HG02973 (cell line): Measurements from ENCODE around the gene EEF1G.
"Not testable (repeated sequence)": the region's sequence is repeated elsewhere in the genome, so short reads cannot be mapped to it uniquely, and the experiment has no call there.

Source experiments
- ATAC-seq: cut with Tn5 transposase; IDR thresholded peaks from one replicate; pipeline ENCODE4 v1.9.1; 2021; ENCODE audit warnings: moderate library complexity; ENCODE audit not compliant: unreplicated experiment

The EEF1G gene

DNA sequence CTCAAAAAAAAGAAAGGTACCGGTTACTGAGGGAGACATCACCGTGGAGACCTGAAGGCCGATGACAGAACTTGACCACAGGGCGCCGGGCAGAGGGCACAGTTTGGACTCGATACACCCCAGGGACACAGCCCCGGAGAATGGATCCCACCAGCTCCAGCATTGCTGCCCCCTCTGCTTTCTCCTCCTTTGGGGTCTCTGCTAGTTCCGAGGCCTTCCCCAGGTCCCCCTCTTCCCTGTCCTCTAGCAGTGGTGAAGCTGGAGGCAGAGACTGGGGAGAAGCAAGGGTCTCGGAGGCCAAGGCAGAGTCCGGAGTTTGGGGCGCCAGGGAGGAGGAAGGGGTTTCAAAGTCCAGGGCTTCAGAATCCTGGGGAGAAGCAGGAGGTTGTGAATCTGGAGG, 4.8 kb upstream of the EEF1G start:
- ATAC-seq, result no peak

DNA sequence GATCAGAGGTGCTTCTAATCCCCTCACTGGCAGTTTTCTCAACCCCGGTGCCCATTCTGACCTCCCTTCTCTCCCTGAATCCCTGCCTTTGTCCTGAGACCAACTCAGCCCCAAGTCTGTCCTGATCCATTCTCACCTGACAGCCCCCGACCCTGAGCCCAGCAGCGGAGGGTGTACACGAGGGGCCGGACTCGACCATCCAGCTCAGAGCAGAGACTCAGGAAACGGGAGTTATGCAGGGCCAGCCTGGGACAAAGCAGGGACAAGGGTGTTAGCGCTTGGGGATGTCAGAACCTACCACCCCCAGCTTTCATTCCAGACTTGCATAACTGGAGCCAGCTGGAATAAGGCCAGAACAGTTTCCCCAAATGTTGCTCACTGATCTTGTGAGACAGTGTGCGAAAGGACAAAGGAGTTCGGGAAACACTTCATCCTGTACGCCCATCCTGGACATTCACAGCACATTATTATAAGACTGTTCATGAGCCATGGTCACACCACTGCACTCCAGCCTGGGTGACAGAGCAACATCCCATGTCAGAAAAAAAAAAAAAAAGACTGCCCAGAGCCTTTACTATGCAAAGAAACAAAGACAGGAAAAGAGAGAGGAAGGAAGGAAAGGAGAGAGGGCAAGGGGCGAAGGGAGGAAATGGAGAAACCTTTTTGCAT, 3.5 kb upstream of the EEF1G start:
- no peak for ATAC-seq

DNA sequence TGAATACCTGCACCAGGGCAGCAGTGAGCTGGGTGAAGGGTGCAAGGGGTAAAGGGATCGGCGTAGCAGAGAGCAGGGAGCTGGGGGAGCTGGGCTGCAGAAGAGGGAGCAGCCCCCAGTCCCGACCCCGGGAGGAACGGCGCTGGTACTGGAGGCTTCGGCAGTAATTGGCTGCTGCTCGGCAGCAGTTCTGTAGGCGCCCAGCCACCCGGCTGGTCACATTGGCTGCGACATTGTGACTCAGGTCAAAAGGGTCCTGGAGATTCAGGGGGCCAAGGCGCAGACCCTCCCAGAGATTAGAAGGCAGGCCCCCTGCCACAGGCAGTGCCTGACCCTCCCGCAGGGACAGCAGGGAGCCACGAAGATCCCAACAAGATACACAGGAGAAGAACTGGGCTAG, 2.1 kb upstream of the EEF1G start:
- ATAC-seq, result no peak

DNA sequence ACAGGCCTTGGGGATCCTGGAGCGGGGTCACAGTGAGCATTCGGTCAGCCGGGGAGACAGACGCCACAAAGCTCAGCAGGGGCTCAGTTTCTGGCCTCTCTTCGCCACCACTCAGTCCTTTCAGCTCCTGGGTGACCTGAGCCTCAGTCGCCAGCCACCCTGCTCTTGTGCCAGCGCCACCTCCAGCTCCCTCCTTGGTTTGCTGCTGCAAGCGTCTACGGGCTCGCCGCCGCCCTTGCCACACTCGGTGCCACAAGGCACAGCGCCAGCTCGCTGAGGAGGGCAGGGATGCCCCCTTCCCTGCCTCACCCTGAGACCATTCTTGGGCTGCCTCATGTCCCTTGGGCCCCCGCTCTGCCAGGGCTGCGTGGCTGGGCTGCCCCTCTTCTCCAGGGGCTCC, 1.5 kb upstream of the EEF1G start:
- no peak for ATAC-seq

DNA sequence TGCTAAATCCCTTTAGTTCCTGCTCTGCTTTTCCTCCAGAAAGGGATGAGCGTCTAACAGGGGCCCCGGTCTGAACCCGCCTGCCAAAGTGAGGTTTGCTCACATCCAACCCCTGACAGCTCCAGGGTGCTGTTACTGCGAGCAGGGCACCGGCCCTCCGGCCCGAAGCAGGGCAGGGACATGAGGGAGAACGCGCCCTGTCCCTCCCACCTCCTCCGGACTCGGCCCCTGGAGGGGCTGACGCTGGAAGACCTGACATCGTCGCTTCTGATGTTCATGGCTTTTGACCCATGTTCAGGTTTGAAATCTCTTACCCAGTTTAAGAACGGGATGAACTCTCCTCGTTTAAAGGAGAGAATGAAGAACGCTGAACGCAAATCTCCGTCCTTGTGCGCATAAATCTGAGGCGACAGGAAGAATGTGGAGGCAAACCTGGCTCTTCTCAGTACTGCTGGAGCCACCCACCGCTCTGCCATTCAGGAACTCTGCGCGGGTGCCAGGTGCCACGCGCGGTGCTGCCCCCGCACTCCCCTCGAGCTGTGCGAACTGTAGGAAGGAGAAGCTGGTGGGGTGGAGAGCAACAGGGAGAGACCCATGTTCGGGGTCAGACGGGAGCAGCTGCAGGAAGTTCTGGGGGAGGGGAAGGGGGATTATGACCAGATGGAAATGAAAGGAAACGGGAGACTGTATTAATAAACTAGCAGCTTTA, 826 bp upstream of the EEF1G start:
- peak; percentile 7 for ATAC-seq

DNA sequence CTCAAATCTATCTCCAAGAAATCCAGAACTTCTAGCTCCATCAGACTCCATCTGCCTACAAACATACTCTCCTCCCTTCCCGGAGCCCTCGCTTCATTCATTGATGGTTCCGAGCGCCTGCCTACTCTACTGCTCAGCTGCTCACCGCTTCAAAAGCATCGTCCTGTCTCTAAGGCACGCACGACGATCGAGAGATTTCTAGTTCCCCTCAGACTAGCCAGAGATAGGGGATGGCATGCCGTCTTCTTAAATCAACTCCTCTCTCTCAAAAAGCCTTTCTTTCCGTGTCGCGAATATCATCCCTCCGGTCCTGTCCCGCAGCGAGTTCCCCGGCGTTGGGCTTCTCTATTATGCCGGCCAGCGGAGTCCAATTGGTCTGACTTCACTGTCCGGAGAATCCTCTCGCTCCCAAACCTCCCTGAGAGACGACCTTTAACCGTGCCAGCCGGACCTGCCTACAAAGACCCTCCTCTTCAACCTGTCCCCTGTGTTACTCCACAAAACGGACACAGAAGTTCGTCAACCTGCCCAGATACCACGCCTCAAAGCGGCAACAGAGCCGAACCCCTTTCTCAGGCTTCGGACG, 592 bp downstream of the EEF1G start:
- no peak for ATAC-seq

DNA sequence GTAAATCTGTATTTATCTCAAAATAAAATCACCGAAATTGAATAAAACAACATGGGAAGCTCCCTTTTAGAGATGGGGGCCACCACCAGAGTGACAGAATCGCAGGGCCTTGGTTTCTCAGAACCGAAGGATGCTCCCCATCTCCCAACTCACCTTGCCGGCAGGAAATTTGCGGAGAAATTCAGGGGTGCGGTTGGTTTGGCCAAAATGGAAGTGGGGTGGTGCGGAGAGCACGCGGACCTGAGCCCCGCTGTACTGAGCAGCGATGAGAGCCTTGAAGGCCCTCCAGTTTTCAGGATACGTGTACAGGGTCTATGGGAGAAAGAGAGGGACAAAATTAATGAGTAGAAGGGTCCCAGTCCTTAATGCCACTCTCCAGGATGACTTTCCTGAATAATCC, 1.3 kb downstream of the EEF1G start:
- ATAC-seq, result no peak

DNA sequence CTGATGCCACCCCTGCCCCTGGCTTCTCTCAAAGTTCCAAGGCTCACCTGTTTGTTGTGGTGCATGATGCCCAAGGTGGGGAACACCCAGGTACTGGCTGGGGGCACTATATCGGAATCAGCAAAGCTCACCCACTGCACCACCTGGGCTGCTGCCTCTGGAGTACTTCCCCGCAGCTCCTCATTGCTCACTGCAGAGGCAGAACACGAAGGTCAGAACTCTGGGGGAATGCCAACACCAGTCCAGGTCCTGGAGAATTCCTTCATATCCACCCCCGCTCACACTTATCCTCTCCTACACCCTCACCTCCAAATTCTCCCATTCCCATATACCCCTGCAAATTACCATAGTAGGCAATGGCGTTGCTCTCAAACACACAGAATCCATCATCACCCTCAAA, 2.2 kb downstream of the EEF1G start:
- ATAC-seq, result not testable (repeated sequence)

DNA sequence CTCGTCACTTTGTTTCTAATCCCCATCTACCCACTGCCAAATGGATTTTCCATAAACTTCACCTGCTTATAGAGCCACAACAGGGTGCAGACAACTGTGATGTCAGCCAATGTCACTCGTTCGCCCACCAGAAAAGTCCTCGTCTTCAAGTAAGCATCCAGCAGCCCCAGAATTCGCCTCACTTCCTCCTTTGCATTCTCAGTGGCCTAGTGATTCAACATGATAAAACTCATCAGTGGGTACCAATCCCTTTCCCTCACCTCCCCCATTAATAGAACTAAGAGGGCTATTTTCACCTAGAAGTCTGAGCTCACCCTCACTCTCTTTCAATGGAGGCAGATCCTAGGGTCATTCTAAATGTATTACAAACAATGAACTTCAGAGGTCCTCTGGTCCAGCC, 2.8 kb downstream of the EEF1G start:
- ATAC-seq, result not testable (repeated sequence)

DNA sequence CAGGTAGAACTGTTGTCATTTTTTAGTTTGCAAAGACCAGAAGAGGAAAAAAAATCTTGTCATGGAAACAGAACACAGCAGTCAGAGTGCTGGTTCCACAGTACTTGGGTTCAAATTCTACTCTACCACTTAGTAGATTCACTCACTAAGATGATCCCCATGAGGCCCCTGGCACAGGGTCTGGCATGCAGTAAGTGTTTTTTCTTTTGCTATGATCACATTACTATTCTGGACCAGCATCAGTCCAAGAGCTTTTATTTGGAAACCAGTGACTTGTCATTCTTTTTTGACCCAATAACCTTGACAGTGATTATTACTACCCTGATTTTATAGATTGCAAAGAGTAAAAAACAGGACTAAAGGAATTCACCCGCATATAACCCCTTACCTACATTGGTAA, 4.1 kb downstream of the EEF1G start:
- no peak for ATAC-seq

DNA sequence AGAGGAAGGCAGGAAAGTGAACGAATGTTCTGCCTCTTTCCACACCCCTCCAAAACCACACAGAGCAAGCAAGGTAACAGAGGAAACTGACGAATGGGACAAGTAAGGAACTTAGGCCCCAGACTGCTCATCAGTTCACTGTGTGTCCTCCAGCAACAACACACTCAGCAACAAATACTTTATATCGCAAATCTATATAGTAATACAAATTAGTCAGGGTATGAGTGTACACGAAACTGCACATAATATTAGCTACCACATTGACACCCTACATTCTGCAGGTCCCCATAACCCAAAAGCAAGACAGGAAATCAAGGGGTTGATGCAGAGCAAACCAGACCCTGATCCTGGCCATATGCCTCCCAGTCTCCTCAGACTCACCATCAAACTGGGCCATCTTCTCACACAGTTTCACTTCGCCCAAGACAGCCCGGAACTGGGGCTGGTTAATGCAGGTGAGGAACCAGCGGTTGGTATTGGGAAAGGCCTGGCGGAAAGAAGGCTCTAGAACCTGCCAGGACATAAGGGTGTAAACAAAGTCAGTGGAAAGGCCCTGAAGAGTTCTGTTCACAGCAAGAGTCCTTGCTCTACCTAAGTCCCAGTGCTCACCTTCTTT, 6.6 kb downstream of the EEF1G start:
- ATAC-seq, result no peak

DNA sequence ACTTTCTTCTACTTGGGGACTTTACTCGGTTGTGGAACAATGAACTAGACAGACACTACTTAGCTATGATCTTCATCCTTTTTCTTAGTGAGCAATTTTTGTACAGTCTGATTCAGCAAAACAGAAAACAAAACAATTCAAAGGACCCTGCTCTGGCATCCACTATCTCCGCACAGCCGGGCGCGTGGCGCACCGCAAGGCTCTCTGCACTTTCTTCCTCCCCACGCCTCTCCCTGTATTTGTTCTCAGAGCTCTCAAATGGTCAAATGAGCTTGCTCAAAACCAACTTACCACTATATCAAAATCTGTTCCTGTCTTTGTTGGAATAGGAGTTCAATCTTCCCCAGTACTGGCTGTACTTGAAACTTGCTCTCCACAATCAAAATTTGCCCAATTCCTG, 7.4 kb downstream of the EEF1G start:
- ATAC-seq, result no peak

DNA sequence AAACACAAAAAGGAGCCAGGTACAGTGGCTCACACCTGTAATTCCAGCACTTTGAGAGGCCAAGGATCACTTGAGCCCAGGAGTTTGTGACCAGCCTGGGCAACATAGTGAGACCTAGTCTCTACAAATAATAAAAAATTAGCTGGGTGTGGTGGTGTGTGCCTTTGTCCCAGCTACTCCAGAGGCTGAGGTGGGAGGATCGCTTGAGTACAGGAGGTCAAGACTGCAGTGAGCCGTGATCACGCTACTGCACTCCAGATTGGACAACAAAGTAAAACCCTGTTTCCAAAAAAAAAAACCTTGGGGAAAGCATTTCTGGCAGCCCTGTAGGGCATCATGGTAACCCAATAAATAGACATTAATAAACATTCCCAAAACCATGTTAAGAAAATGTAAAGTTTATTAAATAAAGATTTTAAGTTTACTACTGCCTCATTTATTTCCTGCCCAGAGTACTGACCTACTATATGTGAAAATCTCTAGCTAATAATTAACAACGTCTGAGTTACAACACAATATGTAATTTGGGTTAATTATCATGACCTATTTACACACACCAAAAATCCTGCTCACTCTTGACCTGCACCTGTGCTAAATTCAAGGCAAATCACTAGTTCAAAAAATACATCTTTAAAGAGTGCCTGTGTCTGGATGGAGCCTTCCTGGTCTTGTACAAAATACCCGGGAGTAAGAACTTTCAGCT, 8.4 kb downstream of the EEF1G start:
- ATAC-seq, result no peak

DNA sequence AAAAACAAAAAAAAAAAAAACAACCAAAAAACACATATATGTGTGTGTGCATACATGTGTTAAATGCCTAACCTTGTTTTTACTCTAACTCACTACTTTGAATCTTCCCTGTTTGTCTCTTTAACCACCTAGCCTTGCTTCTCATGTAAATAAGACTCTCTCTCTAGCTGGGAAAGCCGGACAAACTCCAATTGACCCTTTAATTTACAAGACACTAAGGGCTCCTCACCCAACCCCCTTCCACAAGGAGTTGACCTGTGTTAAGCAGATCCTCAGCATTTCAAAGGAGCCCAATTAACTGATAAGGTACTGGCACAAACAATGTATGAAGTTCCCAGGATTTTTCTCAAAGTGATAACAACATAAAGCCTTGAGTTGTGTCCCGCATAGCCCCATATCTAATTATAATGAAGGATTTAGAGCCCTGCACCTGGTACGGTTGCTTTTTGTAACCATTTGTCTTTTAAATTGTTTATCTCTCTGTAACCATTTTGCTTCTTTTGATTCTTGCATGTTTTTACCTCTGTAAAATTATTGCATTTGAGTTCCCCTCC, 11.9 kb downstream of the EEF1G start:
- ATAC-seq, result not testable (repeated sequence)

DNA sequence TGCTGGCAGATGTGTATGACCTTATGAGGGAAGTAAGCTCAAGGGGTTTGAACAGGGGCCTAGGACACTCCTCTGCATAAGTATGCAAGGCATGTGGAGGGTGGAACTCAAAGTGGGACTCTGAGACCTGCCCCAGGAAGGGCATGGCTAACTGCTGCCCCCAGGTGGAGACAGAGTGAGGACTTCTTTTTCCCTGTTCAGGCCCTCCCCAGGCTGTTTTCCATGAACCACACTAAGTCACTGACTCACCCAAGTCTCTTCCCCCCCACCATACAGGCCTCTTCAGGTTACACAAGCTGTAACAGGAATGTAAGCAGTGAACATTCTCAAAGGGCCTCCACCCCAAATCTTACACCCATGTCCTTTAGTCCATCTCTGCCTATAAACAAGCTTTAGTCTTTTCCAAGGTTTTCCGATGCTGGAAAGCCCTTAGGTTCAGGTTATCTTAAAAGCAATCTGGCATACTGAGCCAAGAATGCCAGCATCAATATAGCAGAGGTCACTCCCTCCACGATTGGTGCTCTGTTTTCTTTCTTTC, 13.1 kb downstream of the EEF1G start:
- no peak for ATAC-seq

DNA sequence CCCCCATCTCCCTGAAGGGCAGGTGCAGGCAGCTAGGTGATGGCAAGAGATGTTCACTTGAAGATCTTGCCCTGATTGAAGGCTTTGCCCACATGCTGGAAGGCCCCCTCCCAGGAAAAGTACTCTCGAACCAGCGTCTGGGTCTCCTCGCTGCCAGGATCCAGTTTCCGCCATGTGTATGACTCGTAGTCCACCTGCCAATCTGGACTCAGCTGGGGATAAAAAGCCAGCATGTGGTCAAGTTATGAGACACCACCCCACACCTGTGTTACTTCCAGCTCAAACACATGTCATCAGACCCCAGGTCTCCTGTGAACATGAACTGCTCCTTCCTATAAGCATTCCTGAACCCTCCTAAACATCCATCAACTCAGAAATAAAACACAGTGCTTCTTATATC, 14.1 kb downstream of the EEF1G start:
- not testable (repeated sequence) for ATAC-seq

DNA sequence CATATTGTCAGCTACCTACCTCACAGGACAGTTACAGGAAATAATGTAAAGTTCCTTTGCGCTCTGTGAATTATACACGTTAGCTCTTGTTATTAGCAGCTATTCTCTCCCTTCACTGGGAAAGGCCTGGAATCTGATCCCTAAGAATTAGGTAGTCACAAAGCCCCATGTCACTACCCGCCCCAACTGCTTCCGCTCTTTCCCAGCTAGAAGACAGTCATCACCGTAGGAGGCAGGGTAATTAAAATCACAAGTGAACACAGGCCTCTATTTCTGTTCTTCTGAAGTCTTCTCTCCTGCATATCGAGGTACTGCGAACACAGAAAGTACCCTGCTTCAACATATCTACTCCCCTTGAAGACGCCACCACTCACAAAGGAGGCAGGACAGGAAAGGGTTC, 14.5 kb downstream of the EEF1G start:
- ATAC-seq, result no peak

DNA sequence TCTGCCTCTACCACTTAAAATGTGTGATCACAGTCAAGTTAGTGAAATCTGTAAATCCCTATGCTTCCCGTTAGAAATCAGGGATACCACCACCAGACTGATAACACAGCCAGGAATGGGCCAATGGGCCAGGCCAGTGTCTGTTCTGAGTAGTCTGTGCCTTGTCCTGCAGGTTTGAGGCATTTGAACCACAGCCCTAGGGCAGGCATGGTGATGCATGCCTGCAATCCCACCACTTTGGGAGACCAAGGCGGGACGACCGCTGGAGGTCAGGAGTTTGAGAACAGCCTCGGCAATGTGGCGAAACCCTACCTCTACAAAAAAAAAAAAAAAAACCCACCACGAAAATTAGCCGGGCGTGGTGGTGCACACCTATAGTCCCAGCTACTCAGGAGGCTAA, 15.0 kb downstream of the EEF1G start:
- ATAC-seq, result no peak

DNA sequence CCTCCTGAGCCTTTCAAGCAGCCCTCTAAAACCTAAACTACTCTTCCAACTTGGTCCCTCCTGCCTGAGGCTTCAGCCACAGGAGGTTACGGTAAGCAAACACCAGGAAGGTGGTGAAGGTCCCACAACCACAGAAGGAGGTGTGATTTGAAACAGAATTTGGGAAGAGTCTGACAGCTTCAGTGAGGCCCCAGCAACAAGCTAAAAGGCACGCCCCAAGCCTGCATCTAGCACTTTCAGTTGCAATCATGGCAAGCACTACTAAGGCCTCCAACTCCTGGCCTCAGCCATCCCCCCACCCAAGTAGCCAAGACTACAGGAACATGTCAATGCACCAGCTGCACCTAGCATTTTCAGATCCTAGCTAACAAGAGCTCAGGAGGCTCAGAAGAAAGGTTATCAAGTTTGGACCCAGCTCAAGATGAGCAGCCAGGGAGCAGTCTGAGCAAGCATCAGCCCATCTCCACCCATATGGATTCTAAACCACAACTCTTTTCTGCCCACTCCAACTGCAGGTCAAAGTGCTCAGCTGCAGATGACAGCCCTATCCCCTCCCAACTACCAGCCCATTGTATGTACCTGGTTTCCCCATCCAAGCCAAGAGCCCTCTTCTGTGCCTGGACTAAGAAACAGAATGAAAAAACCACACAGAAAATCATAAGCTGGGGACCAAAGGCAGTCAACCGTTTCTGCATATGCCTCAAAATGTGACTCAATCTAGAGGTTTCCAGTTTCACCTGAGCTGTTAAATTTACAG, 16.6 kb downstream of the EEF1G start:
- no peak for ATAC-seq
